ENCODE data around the gene SLC1A1.

GRCh38 chr9:4464911-4465513 lies 25.3 kb upstream of the SLC1A1 start:
- TF ChIP-seq SP1 (IDR thresholded peaks at IDR 0.05): no peak
- TF ChIP-seq REST (IDR thresholded peaks at IDR 0.05): no peak
- TF ChIP-seq GABPA (IDR thresholded peaks at IDR 0.05 in 1 of 2, conservative IDR thresholded peaks at IDR 0.05 in 1 of 2): no peak
- TF ChIP-seq, protein P1, sequence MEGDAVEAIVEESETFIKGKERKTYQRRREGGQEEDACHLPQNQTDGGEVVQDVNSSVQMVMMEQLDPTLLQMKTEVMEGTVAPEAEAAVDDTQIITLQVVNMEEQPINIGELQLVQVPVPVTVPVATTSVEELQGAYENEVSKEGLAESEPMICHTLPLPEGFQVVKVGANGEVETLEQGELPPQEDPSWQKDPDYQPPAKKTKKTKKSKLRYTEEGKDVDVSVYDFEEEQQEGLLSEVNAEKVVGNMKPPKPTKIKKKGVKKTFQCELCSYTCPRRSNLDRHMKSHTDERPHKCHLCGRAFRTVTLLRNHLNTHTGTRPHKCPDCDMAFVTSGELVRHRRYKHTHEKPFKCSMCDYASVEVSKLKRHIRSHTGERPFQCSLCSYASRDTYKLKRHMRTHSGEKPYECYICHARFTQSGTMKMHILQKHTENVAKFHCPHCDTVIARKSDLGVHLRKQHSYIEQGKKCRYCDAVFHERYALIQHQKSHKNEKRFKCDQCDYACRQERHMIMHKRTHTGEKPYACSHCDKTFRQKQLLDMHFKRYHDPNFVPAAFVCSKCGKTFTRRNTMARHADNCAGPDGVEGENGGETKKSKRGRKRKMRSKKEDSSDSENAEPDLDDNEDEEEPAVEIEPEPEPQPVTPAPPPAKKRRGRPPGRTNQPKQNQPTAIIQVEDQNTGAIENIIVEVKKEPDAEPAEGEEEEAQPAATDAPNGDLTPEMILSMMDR (IDR thresholded peaks at IDR 0.05; ENCODE audit: low read depth, low read length, missing input control): no peak
- no peak for TF ChIP-seq TAF1 (conservative IDR thresholded peaks at IDR 0.05)
- TF ChIP-seq FOXA1 (IDR thresholded peaks at IDR 0.05): no peak
- TF ChIP-seq RAD21 (IDR thresholded peaks at IDR 0.05): no peak
- no peak for TF ChIP-seq JUND (IDR thresholded peaks at IDR 0.05)
- no peak for TF ChIP-seq HNF4G (IDR thresholded peaks at IDR 0.05)
- TF ChIP-seq, protein P2, sequence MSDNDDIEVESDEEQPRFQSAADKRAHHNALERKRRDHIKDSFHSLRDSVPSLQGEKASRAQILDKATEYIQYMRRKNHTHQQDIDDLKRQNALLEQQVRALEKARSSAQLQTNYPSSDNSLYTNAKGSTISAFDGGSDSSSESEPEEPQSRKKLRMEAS (IDR thresholded peaks at IDR 0.05): no peak
- no peak for TF ChIP-seq ZBTB33 (IDR thresholded peaks at IDR 0.05)
- TF ChIP-seq HNF4A (conservative IDR thresholded peaks at IDR 0.05): no peak
